Measurements from ENCODE around the gene SPAG16. TPM values are rescaled to one million over a fixed set of nuclear protein-coding genes. Genes with fewer than 3 reads are reported as not detected.

Gene SPAG16
- total and polyA plus RNA-seq, 8 donors = 11.1 to 47.4 (median 42.3) TPM

GRCh38 chr2:213752575-213752974 lies 468.3 kb downstream of the SPAG16 start:
- intact Hi-C loops (cut with DNase I) = no loop called here
- no peak for TF ChIP-seq CTCF (IDR thresholded peaks at IDR 0.05)
- DNase-seq (no peak), ATAC-seq (no peak)
- no peaks in the 10 kb centered on the region for H3K36me3 ChIP-seq
- H3K27ac ChIP-seq = no peak overlapping the region
- H3K9me3 ChIP-seq = no peaks in the 10 kb centered on the region
- no peaks in the 10 kb centered on the region for H3K4me1 ChIP-seq
- no peak overlapping the region for H3K4me3 ChIP-seq
- H3K27me3 ChIP-seq = no peaks in the 10 kb centered on the region

- DNase-seq = no peak
- no peak overlapping the region for H3K27ac ChIP-seq
- no peak overlapping the region for H3K4me3 ChIP-seq
- ATAC-seq = no peak
- no peaks in the 10 kb centered on the region for H3K36me3 ChIP-seq
- intact Hi-C loops (cut with DNase I) = no loop called here
- no peaks in the 10 kb centered on the region for H3K27me3 ChIP-seq
- no peaks in the 10 kb centered on the region for H3K9me3 ChIP-seq
- no peak for TF ChIP-seq CTCF (IDR thresholded peaks at IDR 0.05)
- no peaks in the 10 kb centered on the region for H3K4me1 ChIP-seq
These were observed 473.3 kb downstream of the SPAG16 start for GRCh38 chr2:213757525-213757924.

GRCh38 chr2:213763354-213763753 lies 479.1 kb downstream of the SPAG16 start:
- H3K36me3 ChIP-seq = no peaks in the 10 kb centered on the region

GRCh38 chr2:213763963-213764362 lies 479.7 kb downstream of the SPAG16 start:
- no peak for TF ChIP-seq CTCF (IDR thresholded peaks at IDR 0.05)
- Histone ChIP-seq H3K36me3 (no peaks in the 10 kb centered on the region), H3K27me3 (no peaks in the 10 kb centered on the region), H3K4me3 (no peak overlapping the region), H3K9me3 (no peaks in the 10 kb centered on the region), H3K27ac (no peak overlapping the region), H3K4me1 (no peaks in the 10 kb centered on the region)
- ATAC-seq = no peak
- intact Hi-C loops (cut with DNase I) = no loop called here
- DNase-seq = no peak

More at GRCh38 chr2:213763354-213763753, 479.1 kb downstream of the SPAG16 start:
- no peak for ATAC-seq
- H3K9me3 ChIP-seq = no peaks in the 10 kb centered on the region
- no peaks in the 10 kb centered on the region for H3K4me1 ChIP-seq
- no peak overlapping the region for H3K27ac ChIP-seq
- intact Hi-C loops (cut with DNase I) = no loop called here
- no peaks in the 10 kb centered on the region for H3K27me3 ChIP-seq
- H3K4me3 ChIP-seq = no peak overlapping the region
- TF ChIP-seq CTCF (IDR thresholded peaks at IDR 0.05) = no peak
- DNase-seq = no peak

GRCh38 chr2:213764849-213765248 lies 480.6 kb downstream of the SPAG16 start:
- intact Hi-C loops (cut with DNase I) = no loop called here
- H3K36me3 ChIP-seq = no peaks in the 10 kb centered on the region
- H3K4me3 ChIP-seq = no peak overlapping the region
- H3K27ac ChIP-seq = no peak overlapping the region
- no peak for TF ChIP-seq CTCF (IDR thresholded peaks at IDR 0.05)
- no peaks in the 10 kb centered on the region for H3K9me3 ChIP-seq
- ATAC-seq (no peak), DNase-seq (no peak)
- H3K27me3 ChIP-seq = no peaks in the 10 kb centered on the region
- no peaks in the 10 kb centered on the region for H3K4me1 ChIP-seq
